Activated gamma-delta T cell treated with anti-CD3 and anti-CD28 coated beads, Interleukin-2, amount 50 U/mL, for 16 hours (primary cell): ENCODE data around the gene PPIP5K2.
A peak's percentile ranks its signal among the peaks of the same experiment; 100 is the strongest.
"Not testable (repeated sequence)": the region's sequence is repeated elsewhere in the genome, so short reads cannot be mapped to it uniquely, and the experiment has no call there.

ENCODE experiments used
- DNase-seq: peaks from one replicate; pipeline ENCODE4 v3.0.0-alpha.2; 2020; ENCODE audit warnings: low read depth

PPIP5K2 gene

DNA sequence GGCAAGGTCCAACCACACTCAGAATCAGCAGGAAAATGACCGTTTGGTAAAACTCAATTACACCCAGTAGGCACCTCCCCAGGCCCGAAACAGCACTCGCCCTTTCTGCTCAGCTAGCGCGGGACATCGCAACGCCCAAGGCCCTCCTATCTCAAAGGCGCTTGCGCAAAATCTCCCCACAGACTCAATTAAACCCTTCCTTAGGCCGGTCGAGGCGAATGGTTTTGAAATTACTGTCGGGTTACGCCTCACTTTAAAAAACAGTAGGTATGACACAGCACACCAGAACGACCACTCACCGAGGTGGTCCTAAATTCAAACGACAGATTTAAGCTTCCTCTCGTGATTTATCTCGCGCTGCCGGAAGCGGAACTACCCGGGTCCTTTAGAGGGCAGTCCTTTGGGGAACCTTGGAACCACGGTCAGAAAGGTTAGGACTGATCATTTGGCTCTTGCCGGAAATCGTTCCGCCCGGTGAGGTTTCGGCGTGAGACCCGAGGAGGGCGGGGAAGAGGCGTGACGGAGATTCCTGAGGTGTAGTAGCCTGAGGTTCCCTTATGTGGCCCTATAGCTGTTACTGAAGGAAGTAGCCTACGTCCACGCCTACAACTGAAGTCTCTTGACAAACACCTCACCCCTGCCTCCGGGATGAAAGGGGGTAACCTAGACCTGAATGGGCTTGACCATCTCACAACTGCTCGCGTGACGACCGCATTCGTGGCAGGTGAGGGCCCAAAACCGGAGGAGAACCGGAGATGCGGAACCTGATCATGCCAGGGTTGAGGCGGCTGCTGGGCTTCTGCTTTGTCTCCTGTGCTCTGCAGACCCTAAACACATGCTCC lies at the start of gene PPIP5K2, which contains the start of gene GIN1:
TSS of gene PPIP5K2 (plus strand) at position 537 of the 842 bp plus-strand sequence. CDS start 9,289 bp downstream, outside the sequence.
TSS of gene GIN1 (minus strand) at position 374 of the 842 bp plus-strand sequence. CDS start 11,431 bp downstream, outside the sequence.
- DNase-seq, result peak; percentile 95

DNA sequence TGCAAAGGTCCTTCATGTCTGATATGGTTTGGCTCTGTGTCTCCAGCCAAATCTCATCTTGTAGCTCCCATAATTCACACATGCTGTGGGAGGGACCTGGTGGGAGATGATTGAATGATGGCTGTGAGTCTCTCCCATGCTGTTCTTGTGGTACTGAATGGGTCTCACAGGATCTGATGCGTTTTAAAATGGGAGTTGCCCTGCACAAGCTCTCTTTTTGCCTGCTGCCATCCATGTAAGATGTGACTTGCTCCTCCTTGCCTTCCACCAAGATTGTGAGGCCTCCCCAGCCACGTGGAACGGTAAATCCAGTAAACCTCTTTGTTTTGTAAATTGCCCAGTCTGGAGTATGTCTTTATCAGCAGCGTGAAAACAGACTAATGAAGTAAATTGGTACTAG lies 46.6 kb upstream of the PPIP5K2 start:
- not testable (repeated sequence) for DNase-seq

DNA sequence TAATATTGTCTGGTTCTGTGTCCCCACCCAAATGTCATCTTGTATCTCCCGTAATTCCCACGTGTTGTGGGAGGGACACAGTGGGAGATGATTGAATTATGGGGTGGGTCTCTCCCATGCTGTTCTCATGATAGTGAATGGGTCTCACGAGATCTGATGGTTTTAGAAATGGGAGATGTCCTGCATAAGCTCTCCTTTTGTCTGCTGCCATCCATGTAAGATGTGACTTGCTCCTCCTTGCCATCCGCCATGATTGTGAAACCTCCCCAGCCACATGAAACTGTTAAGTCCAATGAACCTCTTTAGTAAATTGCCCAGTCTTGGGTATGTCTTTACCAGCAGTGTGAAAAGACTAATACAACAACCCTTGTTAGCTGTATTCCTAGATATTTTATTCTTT lies 44.7 kb upstream of the PPIP5K2 start:
- DNase-seq, result no peak

DNA sequence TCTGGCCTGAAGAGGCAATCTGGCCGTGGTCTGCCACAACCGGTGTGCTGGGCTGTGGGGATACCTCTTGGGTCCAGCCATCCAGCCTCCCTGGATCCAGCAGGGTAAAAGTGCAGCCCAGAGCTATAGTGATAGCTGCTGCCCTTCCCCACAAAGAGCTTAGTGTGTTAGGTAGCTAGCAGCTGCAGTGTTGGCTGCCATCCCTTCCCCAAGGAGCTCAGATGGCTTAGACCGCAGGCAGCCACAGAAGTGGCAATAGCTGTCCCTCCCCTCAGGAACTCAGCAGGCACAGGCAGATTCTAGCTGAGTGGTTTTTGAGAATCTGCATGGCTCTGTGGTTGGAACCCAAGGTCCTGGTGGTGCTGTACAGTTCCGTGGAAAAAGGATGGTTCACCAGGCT lies 40.3 kb upstream of the PPIP5K2 start:
- no peak for DNase-seq

DNA sequence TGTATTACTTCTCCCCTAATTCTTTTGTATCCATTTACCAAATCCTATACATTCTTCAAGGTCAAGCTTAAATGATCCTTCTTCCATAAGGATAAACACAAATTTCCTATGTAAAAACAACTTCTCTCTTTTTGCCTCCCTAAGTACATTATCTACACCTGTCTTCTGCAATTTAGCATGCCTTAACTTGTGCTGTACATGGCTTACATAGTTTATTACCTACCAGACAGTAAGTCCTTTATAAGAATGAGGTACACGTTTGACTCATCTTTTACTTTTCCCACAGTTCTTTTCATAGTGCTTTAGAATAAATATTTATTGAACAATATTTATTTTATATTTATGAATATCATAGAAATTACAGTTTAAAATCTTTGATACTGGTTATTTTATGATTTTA lies 33.6 kb upstream of the PPIP5K2 start:
- no peak for DNase-seq

DNA sequence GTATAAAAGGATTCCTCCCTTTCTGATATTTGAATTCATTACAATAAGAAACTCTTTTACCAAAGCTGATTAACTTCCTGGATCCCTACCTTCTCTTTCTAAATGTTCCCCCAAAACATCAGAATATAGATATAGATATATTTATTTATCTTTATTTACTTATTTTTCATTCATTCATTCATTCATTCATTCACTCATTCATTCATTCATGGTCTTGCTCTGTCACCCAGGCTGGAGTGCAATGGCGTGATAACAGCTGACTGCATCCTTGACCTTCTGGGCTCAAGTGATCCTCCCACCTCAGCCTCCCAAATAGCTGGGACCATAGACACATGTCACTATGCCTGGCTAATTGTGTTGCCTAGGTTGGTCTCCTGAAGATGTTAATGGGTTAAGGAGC lies 30.8 kb upstream of the PPIP5K2 start:
- DNase-seq, result no peak

DNA sequence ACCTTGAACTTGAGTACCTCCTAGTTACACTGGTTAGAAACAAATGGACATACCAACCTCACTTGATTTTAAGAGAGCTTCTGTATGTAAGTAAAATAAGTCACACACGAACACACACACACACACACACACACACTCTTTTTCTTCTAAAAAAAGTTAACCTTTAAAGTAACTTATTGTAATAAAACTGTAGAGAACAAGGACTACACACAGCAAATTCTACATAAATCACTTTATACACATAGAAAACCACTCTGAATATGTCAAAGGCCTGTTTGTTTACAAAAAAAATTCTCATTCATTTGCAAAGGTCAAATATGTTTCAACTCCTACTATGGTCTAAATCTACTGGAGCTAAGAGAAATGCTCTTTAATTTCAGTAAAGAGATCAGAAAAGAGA lies 29.3 kb upstream of the PPIP5K2 start:
- no peak for DNase-seq

DNA sequence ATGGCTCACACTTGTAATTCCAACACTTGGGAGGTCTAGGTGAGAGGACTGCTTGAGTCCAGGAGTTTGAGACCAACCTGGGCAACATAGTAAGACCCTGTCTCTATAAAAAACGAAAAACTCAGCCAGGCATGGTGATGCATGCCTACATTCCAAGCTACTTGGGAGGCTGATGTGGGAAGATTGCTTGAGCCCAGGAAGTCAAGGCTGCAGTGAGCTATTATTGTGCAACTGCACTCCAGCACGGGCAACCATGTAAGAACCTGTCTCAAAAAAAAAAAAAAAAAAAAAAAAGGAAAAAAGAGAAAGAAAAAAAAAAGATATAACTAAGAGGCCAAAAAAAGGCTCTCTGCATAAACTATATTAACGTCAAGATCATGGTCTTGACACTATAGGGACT lies 27.4 kb upstream of the PPIP5K2 start:
- DNase-seq, result no peak

DNA sequence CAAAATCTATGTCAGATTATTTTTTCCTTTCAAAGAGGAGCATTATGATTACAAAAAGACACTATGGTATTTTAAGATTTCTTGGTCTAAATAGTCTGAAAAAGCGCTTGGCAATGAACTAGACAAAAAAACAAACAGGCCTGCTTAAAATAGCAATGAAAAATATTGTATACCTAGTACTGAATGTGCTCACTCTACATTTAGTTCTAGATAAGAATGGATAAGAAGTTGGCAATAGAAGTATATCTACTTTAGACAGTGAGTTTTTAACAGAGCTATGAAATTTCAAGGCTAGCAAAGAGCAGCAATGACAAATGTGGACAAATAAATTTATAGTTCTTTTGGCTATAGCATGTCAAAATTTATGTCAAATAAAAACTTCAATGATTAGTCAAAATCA lies 26.4 kb upstream of the PPIP5K2 start:
- no peak for DNase-seq

DNA sequence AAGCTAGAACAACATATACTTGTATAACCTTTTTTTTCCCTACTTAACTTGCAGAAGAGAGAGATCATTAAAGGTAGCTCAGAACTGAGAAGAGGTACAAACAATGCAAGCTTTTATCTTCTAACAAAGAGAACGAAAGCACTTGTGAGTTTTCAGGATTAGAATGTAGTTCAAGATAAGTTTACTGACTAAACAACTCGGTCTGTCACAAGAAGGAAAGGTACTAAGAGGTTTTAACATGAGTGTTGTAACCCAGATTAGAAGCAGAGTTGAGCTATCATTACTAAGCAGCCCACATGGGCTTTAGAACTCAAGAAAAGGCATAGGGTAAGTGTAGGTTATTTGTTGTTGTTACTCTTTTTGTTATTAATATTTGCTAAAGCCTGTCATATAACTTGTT lies 25.4 kb upstream of the PPIP5K2 start:
- no peak for DNase-seq

DNA sequence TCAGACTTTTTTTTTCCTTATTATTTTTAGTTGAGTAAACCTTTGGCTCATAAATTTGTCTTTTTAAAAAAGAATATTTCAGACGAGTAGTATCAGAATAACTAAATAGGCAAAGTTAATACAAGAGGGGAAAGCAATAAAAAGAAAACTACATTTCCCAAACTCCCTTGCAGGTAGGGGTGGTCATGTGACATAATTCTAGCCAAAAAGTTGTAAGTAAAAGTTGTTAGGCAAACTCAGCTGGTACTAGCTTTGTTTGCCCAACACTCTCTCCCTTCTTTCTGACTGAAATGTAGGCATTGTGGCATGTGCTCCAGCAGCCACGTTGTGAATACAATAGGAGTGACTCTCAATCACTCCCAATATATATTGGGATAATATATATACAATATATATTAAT lies 21.1 kb upstream of the PPIP5K2 start:
- DNase-seq, result no peak

DNA sequence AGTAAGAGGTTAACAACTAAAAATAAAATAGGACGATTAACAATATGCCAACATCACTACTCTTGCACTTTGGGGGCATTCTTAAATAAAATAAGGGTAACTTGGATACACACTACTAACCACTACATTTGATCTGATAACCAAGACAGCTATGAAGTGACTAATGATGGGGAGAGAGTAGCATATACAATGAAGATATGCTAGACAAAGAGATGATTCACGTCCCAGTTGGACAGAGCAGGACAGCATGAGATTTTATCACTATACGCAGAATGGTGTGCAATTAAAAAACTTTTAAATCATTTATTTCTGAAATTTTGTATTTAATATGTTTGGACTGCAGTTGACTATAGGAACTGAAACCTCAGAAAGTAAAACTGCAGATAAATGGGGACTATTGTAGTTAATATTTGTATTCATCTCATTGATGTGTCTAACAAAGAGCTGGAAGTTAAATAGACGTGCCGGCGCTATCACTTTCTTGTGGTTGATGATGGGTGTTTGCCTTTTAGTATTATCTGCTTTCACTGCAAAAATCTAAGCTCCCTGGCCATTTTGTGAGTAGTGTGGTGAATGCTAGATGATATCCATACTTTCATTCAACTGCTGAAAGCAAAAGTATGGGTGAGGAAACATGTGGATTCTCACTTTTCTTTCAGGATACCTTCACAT lies 18.9 kb upstream of the PPIP5K2 start:
- DNase-seq, result no peak

DNA sequence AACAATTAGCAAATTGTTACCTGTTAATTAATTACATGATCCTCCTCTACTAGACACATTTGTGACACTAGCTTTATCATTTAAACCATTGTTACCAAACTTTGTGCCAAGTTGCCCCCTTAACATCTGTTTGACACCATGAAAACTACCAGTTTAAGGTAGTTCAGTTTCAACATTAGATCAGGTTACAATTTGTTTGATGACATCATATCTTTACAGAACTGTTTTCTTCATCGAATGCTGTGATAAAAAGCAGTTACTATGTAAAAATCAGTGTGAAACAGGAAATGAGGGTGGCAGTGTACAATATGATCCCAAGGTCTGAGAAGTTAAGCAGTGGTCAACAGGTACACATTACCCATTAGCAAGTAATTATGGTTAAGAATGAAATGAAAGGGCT lies 17.9 kb upstream of the PPIP5K2 start:
- DNase-seq, result no peak

DNA sequence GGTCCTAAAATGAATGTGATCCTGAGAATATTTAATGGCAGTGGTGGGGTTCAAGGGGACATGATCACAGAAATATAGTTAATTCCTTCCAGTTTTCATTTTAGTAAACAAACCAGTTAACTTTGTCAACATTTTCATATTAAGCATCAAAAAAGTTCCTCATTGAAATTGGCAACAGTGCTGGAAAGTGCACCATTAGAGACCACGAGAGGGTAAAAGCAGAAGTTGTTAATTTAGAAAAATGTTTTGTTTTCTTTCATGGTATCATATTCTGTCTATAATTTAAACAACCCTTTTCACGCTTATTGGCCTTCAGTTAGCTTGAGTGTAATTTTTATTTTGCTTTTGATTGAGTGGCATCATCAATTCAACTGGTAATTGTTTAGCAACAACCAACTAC lies 12.0 kb upstream of the PPIP5K2 start:
- DNase-seq, result no peak

DNA sequence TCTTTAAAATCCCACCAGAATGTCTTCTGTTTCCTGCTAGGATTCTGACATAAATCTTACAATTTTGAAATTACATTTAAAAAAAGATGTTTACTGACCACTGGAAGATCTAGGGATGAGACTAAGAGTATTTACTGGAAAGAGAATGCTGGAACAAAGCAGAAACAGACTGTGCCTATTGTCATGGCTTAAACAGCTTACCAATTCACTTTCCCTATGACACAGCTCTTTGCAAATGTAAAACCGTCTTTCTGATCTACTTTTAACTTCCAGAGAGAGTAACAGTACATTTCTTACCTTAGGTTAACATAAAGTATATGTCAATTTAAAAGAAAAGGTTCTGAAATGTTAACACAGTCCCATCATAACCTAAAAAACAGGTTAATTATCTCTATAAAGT lies 10.8 kb upstream of the PPIP5K2 start:
- DNase-seq, result no peak

DNA sequence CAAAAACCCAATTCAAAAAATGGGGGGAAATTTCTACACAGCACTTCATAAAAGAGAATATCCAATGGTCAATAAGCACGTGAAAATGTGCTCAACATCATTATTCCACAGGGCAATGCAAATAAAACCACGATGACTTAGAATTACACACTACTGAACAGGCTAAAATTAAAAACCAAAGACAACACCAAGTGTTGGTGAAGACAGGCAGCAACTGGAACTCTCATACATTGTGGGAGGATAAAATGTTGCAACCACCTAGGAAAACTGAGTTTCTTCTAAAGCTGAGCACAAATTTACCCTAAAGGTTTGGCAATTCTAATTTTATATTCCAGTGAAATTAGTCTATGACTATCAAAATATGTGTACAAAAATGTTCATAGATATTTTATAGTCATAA lies 9.7 kb upstream of the PPIP5K2 start:
- DNase-seq, result no peak

DNA sequence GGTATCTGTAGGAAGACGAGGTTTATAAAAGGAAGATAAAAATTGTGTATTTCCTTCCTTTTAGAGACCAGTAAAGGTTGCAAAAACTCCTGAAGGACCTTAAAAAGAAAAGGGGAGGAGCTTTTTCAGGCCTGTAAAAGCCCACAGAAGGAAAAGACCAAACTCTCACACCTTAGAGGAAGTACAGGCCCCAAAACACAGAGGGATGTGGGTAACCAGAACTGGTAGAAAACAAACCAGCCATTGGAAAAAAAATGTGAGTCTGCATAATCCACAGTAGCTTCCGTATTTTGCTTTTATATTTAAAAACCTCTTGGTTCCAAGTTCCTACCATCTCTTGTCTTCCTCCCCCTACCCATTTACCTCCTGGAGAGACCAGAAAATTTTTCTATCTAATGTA lies 8.6 kb upstream of the PPIP5K2 start:
- DNase-seq, result no peak

DNA sequence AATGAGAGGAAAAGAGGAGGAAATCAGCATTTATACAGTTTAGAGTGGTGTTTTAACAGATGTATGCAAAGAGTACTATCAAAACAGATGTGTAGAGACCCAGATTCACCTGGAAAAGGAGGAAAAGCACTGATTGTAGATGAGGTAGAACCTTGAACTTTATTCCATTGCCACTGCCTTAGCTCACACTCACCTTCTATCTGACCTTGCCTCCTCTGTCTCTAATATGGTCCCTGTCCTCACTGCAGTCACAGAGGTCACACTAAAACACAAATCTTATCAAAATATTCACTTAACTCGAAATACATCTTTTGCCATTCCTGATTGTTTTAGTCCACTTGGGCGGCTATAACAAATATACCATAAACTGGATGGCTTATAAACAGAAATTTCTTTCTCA lies 7.2 kb upstream of the PPIP5K2 start:
- DNase-seq, result no peak

DNA sequence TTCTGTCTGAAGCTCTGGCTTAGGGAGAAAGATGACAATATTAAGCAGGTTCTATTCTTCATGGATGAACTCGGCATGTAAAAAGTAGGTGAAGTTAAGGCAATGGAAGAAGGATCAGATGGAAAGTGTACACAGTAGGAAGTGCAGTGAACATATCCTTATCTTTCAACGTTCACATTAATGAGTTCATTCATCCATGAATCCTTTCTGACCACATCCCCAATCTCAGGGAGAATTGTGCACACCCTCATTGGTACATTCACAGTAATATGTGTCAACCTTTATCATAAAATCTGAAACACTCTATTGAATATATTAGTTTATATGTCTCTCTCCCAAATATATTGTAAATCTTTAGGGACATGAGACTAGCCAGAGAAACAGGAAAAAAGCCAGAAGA lies 5.7 kb upstream of the PPIP5K2 start:
- no peak for DNase-seq

DNA sequence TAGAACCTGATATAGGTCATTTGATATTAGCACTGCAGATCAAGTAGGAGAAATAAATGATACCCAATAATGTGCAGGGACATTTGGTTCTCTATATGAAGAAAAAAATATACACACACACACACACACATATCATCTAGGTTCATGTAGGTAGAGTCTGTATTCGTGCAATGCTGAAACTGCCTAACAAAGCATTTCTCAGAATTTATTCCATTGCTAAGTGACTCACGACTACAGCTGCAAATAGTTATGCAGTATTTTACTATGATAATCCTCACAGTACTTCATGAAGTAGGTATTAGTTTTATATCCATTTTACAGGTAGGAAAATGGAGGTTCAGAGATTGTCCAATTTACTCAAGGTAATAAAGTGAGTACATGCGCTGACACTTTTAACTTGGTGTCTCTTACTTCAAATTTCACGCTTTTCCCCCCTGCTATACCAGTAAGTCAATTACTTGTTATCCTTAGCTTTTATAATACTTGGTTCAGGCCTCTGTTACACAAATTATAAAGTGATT lies 2.6 kb upstream of the PPIP5K2 start:
- DNase-seq, result no peak

DNA sequence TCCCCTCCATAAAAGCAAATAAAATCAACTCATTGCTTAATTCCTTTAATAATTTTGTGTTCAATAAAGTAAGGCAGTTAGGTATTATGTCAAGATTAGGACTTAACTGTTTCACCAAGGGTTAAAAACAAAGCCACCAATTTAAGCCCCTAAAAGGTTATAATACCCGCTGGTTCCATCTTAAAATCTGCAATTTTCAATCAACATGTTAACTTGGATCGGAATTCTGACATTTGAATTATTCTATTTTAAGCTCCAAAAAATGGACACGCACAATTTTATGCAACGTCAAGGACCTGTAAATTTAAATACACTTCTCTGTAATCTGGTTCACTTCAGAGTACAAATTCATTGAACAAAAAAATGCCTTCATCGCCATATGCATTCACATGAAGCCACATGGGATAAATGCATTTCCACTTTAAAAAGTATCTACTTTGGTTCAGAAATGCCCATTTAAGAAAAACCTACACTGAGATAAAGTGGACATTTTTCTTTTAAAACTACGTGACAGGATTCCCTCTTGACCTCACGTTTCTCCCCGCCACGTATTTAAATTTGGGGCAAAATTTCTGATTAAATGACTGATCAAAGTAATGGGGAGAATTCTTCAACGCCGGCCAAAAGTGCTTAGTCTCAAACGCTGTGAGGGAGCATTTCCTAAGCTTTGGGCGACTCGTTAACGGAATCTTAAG lies 884 bp upstream of the PPIP5K2 start:
- DNase-seq, result no peak

DNA sequence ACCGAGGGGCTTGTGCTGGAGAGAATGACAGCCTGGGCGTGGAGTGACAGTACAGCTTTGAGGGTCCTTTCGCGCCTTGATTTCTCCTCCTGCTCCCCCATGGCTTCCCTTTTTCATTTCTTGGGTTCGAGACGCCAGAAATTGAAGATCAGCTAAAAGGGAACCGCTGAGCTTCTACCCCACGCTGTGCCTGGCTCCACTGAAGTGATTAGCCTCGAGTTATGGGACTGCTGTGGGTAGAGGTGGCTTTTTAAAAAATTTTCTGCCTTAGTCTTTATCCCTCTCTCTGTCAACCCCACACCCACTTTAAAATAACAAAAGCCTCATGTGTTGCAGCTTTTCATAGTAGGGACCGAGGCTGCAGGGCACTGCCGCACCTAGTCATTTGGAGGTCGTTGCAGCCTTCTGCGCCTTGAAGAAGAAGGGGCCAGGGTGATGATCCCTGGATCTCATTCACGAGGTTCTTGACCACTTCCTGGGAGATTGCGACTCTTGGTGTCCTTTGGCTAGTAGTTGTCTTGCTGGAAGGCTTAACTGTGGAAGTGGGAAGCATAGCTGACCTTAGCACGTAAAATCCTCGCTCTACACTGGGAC lies 603 bp downstream of the PPIP5K2 start:
- no peak for DNase-seq
